ENCODE data around the gene ZNF300. TPM values are rescaled to one million over a fixed set of nuclear protein-coding genes. Genes with fewer than 3 reads are reported as not detected.

Gene ZNF300
- 9.9 and 12.3 TPM in 2 replicates for total RNA-seq (2014; rRNA removed; shearing (Covaris generic))

DNA sequence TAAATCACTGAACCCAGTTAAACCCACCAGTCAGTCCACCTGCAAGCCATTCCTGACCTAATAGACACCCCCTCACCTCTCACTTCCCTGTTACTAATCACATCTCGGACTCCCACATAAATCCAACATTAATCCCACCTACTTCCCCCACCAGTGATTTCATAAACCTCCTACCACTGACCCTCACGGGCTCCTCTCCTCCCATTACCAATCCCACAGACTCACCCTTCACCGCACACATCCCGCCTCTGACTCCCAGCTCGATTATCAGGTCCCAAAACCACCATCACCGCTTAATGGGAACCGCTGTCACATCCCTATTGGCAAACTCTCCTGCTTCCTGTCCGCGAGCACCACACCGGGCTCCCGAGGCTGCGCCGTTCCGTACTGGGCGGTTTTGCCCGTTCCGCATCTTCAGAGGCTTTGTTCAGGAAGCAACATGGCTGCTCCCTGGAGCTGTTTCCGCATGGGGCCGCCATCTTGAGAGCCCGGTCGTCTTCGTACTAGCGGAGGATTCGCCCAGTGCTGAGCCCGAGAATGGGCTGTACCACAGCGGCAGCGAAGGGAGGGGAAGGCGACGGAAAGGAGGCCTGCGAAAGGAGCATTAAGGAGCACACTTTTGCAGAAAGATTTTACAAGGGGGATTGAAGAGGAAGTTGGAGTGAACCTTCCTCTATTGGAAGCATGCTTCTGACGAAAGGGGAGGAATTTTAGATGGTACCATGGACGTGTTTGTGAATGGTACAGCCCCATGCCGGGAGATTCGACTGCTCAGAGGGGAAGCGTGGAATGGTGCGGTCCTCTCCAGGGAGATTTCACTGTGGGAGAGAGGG is at the start of gene ZNF300:
TSS of gene ZNF300 (minus strand) at position 502 of the 833 bp plus-strand sequence. CDS start 1,825 bp downstream, outside the sequence.
- Histone ChIP-seq H3K4me1 (no peaks in the 10 kb centered on the region), H3K27me3 (no peaks in the 10 kb centered on the region), H3K9me3 (replicated peaks) (peaks cover 29% of the 10 kb centered on the region; the same call in 1 of the 2 replicates), H3K4me3 (peak within 1 kb of the TSS; percentile 65), H3K27ac (peak within 1 kb of the TSS; percentile 94), H3K36me3 (peaks cover 5% of the 10 kb centered on the region)
- DNase-seq = peak; percentile 86 to 87

DNA sequence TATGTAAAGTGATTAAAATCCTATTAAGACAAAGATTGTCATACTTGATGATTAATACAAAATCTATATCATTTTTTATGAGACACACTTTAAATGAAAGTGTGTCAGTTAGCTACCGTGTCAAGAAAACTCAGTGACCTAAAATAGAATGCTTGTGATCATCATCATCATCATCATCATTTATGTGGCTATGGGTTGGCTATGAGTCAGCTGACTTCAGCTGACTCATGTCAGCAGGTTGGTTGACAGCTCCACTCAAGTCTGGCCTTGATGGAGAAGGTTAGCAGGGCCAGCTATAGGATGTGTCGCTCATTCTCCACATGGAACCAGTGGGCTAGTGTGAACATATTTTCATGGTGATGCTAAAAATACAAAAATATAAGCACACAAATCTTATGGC is 43.8 kb upstream of the ZNF300 start:
- Histone ChIP-seq H3K9me3 (replicated peaks) (peaks cover 18% of the 10 kb centered on the region), H3K27ac (no peak overlapping the region), H3K36me3 (no peaks in the 10 kb centered on the region), H3K4me3 (no peak overlapping the region), H3K27me3 (no peaks in the 10 kb centered on the region), H3K4me1 (no peaks in the 10 kb centered on the region)
- DNase-seq = no peak

DNA sequence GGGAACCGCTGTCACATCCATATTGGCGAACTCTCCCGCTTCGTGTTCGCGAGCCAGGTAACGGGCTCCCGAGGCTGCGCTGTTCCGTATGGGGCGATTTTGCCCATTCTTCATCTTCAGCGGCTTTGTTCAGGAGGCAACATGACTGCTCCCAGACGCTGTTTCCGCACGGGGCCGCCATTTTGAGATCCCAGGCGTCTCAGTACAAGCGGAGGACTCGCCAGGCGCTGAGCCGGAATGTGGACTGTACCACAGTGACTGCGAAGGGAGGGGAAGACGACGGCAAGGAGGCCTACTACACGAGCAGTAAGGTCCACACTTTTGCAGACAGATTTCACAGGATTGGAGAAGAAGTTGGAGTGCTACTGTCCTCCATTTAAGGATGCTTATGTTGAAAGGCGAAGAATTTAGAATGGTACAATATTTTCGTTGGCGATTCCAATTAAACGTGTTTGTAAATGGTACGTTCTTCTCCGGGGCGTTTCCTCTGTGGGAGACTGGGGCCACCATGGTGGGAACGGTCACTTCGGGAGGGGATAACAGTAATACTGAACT is 41.6 kb upstream of the ZNF300 start:
- Histone ChIP-seq H3K9me3 (replicated peaks) (peaks cover 11% of the 10 kb centered on the region; the same call in 1 of the 2 replicates), H3K36me3 (no peaks in the 10 kb centered on the region), H3K27me3 (no peaks in the 10 kb centered on the region), H3K4me3 (no peak overlapping the region), H3K4me1 (no peaks in the 10 kb centered on the region), H3K27ac (no peak overlapping the region)
- no peak for DNase-seq

DNA sequence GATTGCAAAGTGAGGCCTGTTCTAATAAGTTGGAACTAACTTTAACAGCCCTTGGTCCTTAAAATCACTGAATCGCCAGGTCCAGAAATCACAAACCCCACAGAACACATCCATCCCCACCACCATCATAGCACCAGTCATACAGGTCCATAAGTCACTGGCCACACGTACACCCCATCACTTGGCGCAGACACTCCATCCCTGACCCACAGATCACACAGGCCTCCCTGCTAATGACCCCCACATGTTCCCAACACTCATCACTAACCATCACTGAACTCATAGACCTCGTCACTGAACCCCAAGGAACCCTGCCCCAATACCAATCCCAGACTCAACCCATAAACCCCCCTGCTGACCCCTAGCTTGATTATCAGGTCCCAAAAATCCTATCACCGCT is 41.2 kb upstream of the ZNF300 start:
- Histone ChIP-seq H3K27ac (no peak overlapping the region), H3K36me3 (no peaks in the 10 kb centered on the region), H3K27me3 (no peaks in the 10 kb centered on the region), H3K9me3 (replicated peaks) (peaks cover 6% of the 10 kb centered on the region; the same call in 1 of the 2 replicates), H3K4me3 (no peak overlapping the region), H3K4me1 (no peaks in the 10 kb centered on the region)
- DNase-seq = no peak

DNA sequence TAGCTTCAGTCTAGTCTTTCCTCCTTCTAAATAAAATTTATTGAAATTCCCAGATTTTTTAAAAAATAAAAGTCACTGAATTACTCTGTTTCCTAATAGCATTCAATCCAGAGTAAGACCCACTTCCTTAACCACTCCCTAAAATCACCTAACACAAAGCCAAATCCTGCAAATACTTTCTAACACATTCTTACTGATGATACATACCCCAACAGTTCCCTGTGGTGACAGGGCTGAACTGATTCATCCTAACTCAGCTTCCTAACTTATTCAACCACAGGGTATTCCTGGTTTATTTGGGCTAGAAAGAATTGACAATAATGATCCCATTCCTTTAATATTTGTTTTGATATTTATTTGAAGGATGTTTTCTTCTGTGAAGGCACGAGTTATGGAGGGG is 40.7 kb upstream of the ZNF300 start:
- no peak overlapping the region for H3K27ac ChIP-seq
- H3K4me1 ChIP-seq = no peaks in the 10 kb centered on the region
- DNase-seq = no peak
- H3K36me3 ChIP-seq = no peaks in the 10 kb centered on the region
- no peak overlapping the region for H3K4me3 ChIP-seq
- peaks cover 1% of the 10 kb centered on the region; the same call in 1 of the 2 replicates for H3K9me3 ChIP-seq (replicated peaks)
- no peaks in the 10 kb centered on the region for H3K27me3 ChIP-seq

DNA sequence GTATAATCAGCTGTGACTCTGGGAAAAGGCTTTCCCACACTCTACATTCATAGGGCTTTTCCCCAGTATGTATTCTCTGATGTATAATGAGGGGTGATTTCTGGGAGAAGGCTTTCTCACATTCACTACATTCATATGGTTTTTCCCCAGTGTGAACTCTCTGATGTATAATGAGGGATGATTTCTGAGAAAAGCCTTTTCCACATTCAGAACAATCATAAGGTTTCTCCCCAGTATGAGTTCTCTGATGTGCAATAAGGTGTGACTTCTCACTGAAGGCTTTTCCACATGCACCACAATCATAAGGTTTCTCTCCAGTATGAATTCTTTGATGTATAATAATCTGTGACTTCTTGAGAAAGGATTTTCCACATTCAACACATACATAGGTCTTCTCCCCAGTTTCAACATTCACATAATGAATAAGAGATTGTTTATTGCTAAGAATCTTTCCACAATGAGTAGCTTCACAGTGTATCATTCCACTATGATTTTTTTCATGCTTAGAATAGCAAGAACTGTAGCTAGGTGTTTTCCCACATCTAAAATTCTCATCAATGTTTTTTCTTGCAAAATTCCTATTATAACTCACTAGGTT is 26.7 kb upstream of the ZNF300 start:
- H3K36me3 ChIP-seq = no peaks in the 10 kb centered on the region
- no peak for DNase-seq
- no peaks in the 10 kb centered on the region for H3K27me3 ChIP-seq
- no peaks in the 10 kb centered on the region for H3K4me1 ChIP-seq
- H3K4me3 ChIP-seq = no peak overlapping the region
- peaks cover 40% of the 10 kb centered on the region for H3K9me3 ChIP-seq (replicated peaks)
- H3K27ac ChIP-seq = no peak overlapping the region

DNA sequence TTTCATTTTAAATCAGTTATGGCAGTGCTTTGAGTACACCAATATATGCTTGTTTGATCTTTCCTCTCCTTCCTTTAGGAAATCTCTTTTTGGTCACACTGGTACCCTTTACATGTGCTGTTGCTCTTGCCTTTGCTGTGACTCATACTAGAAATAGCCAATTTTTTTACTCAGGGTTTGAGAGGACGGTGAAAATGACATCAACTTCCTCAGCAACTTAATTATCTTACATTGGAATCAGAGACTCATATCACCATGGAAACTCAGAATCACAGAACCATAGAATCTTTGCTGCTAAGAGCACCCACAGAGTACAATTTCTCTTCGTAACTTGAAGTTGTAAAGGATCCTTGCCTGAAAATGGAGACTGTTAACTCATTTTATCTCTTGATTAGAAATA is 13.8 kb upstream of the ZNF300 start:
- Histone ChIP-seq H3K4me3 (no peak overlapping the region), H3K36me3 (no peaks in the 10 kb centered on the region), H3K4me1 (no peaks in the 10 kb centered on the region), H3K27ac (no peak overlapping the region), H3K27me3 (no peaks in the 10 kb centered on the region), H3K9me3 (replicated peaks) (peaks cover 4% of the 10 kb centered on the region; the same call in 1 of the 2 replicates)
- no peak for DNase-seq

DNA sequence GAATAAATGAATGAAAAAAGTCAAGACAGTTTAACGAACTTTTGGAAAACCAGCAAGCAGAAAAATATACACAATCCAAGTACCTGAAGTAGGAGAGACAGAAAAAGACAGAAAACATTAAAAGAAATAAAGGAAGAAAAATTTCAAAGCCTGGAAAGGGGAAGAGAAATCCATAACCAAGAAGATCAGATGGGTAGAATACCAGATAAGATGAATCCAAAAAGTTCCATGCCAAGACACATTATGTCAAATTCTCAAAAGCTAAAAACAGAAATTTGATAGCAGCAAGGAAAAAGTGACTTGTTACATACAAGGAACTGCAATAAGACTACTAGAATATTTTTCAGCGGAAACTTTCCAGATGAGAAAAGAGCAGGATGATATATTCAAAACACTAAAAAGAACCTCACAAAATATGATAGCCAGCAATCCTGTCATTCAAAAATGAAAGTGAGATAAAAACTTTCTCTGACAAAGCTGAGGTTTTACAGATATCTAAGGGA is 7.6 kb upstream of the ZNF300 start:
- Histone ChIP-seq H3K36me3 (no peaks in the 10 kb centered on the region; the same call in 1 of the 2 replicates), H3K4me3 (no peak overlapping the region), H3K4me1 (no peaks in the 10 kb centered on the region), H3K27me3 (no peaks in the 10 kb centered on the region), H3K9me3 (replicated peaks) (peaks cover 14% of the 10 kb centered on the region; the same call in 1 of the 2 replicates), H3K27ac (no peak overlapping the region)
- no peak for DNase-seq

DNA sequence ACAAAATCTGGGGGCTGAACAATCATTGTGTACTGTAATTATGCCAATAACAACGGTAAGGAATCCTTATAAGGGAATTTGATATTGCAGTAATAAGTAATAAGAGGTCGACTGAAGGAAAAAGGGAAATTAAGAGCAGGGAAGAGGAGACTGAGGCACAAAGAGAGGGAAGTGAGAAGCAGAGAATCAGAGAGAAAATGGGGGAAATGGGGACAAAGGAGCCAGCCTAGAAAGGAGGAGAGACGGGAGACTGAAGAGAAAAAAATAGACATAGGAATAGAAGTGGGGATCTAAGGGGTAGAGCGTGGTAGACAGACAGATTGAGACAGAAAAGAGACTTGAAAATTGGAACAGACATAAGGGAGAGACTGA is 518 bp upstream of the ZNF300 start:
- Histone ChIP-seq H3K4me1 (no peaks in the 10 kb centered on the region), H3K36me3 (peaks cover 5% of the 10 kb centered on the region), H3K4me3 (peak overlapping the region; percentile 65), H3K27me3 (no peaks in the 10 kb centered on the region), H3K27ac (peak overlapping the region; percentile 94), H3K9me3 (replicated peaks) (peaks cover 26% of the 10 kb centered on the region; the same call in 1 of the 2 replicates)
- DNase-seq = no peak

DNA sequence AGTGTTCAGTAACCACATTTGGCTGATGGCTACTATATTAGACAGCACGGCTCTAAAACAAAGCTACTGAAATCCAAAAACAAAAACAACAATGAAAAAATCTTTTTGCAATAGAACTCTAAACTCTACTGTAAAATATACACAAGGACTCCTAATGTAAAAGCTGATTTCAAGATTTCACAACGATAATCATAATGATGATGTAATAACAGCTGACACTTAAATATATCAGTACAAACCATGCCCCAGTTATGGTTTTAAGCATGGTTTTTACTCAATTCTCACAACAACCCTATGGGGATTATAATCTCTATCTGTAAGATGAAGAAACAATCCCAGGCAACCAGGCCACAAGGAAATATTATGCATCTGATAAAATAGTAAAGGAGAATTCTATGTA is 3.3 kb downstream of the ZNF300 start:
- no peak for DNase-seq
- no peak overlapping the region for H3K27ac ChIP-seq
- H3K4me3 ChIP-seq = no peak overlapping the region
- no peaks in the 10 kb centered on the region for H3K27me3 ChIP-seq
- H3K9me3 ChIP-seq (replicated peaks) = peaks cover 29% of the 10 kb centered on the region
- H3K4me1 ChIP-seq = no peaks in the 10 kb centered on the region
- H3K36me3 ChIP-seq = peaks cover 22% of the 10 kb centered on the region

DNA sequence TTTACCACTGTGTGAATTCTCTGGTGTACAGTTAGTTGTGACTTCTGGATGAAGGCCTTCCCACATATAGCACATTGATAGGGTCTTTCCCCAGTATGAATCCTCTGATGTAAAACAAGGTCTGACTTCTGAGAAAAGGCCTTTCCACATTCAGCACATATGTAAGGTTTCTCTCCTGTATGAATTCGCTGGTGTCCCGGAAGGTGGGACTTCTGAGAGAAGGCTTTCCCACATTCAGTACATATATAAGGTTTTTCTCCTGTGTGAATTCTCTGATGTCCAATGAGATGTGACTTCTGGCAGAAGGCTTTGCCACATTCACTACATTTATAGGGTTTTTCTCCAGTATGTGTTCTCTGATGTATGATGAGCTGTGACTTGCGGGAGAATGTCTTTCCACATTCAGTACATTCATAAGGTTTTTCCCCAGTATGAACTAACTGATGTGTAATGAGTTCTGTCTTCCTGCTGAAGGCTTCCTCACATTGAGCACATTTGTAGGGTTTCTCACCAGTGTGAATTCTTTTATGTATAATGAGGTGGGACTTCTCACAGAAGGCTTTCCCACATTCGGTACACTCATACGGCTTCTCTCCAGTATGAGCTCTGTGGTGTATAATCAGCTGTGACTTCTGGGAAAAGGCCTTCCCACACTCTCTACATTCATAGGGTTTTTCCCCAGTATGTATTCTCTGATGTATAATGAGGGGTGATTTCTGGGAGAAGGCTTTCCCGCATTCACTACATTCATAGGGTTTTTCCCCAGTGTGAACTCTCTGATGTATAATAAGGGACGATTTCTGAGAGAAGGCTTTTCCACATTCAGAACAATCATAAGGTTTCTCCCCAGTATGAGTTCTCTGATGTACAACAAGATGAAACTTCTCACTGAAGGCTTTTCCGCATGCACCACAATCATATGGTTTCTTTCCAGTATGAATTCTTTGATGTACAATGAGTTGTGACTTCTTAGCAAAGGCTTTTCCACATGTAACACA is 9.1 kb downstream of the ZNF300 start:
- peaks cover 27% of the 10 kb centered on the region for H3K36me3 ChIP-seq
- H3K27ac ChIP-seq = no peak overlapping the region
- no peak overlapping the region for H3K4me3 ChIP-seq
- peaks cover 56% of the 10 kb centered on the region for H3K9me3 ChIP-seq (replicated peaks)
- H3K4me1 ChIP-seq = no peaks in the 10 kb centered on the region
- DNase-seq = peak in 1 of 2 experiments; percentile 3
- H3K27me3 ChIP-seq = no peaks in the 10 kb centered on the region

DNA sequence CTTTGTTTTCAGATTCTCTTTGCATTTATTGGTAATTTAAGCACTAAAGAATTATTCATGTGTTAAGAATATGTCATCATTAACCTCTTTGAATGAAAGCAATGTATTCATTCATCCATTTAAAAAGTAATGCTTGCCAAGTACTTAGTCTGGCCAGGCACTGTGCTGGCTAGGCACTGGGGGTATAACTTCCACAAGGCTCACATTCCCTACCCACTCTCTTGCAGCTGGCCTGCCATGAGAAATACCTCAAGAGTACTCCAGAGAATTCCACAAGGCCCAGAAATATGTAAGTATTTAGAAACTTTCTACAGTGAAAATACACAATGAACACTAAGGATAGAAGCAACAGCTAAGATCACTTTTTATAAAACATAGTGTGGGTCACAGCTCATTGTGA is 25.4 kb downstream of the ZNF300 start:
- Histone ChIP-seq H3K9me3 (replicated peaks) (peaks cover 3% of the 10 kb centered on the region; the same call in 1 of the 2 replicates), H3K4me1 (no peaks in the 10 kb centered on the region), H3K27me3 (no peaks in the 10 kb centered on the region), H3K4me3 (no peak overlapping the region), H3K27ac (no peak overlapping the region), H3K36me3 (no peaks in the 10 kb centered on the region)
- DNase-seq = no peak

DNA sequence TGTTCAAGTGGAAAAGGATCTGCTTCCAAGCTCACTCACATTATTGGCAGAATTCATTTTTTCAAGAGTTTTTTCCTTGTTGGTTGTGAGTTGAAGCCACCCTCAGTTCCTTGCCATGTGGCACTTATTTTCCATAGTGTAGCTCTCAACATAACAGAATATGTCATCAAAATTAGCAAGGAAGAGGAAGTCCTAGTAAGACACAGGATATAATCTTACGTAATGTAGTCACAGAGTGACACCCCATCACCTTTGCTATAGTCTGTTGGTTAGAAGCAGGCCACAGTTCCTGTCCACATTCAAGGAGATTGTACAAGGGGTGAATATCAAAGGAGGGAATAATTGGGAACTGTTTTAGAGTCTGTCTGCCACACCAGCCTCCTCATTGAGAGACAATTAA is 42.7 kb downstream of the ZNF300 start:
- Histone ChIP-seq H3K36me3 (no peaks in the 10 kb centered on the region), H3K4me1 (no peaks in the 10 kb centered on the region), H3K4me3 (no peak overlapping the region), H3K27me3 (no peaks in the 10 kb centered on the region), H3K27ac (no peak overlapping the region), H3K9me3 (replicated peaks) (peaks cover 4% of the 10 kb centered on the region; the same call in 1 of the 2 replicates)
- no peak for DNase-seq

DNA sequence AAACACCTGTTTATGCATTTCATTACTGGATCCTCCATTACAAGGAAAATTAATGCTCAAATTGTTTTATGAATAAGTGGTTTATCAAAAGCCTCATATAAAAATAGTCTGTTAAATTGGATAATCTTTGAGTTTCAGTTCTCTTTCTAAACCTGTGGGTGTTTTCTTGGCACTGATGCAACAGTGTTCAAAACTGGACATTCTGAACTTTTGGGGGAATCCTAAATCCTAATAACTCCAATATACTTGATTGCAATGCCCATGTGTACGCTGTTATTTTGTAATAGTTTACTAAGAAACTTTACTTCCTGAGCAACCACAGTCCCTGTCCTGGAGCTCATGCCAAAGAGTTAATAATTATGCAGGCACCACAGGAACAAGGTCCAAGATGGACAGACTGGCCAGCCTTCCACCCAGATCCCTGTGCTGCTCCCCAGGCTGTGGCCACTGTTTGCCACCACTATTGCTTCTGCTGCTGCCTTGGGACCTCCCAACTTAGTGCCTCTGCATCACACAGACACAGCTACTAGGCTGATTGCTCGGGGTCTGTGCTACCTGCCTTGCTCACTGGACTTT is 44.4 kb downstream of the ZNF300 start:
- Histone ChIP-seq H3K27ac (no peak overlapping the region), H3K36me3 (no peaks in the 10 kb centered on the region), H3K27me3 (no peaks in the 10 kb centered on the region), H3K9me3 (replicated peaks) (0 out of 2 replicates have a peak, but pooled peaks cover 3% of the 10 kb centered on the region), H3K4me3 (no peak overlapping the region), H3K4me1 (no peaks in the 10 kb centered on the region)
- no peak for DNase-seq

Data from SJCRH30 (cell line).